ENCODE measurements around the gene RASGRP3.

DNA sequence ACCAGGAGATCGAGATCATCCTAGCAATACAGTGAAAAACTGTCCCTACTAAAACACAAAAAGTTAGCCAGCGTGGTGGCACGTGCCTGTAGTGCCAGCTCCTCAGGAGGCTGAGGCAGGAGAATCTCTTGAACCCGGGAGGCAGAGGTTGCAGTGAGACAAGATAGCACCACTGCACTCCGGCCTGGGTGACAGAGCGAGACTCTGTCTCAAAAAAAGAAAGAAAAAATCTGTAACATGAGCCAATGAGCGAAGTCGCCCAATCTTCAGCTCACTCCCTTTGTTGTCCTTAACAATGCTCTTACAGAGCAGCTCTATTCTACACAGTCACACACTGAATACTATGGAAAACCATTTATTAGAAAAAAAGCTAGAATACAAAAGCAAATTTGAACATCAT is 100.6 kb downstream of the RASGRP3 start:
- TF ChIP-seq POLR2A (IDR thresholded peaks at IDR 0.05), result no peak
- TF ChIP-seq, protein P1, sequence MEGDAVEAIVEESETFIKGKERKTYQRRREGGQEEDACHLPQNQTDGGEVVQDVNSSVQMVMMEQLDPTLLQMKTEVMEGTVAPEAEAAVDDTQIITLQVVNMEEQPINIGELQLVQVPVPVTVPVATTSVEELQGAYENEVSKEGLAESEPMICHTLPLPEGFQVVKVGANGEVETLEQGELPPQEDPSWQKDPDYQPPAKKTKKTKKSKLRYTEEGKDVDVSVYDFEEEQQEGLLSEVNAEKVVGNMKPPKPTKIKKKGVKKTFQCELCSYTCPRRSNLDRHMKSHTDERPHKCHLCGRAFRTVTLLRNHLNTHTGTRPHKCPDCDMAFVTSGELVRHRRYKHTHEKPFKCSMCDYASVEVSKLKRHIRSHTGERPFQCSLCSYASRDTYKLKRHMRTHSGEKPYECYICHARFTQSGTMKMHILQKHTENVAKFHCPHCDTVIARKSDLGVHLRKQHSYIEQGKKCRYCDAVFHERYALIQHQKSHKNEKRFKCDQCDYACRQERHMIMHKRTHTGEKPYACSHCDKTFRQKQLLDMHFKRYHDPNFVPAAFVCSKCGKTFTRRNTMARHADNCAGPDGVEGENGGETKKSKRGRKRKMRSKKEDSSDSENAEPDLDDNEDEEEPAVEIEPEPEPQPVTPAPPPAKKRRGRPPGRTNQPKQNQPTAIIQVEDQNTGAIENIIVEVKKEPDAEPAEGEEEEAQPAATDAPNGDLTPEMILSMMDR (IDR thresholded peaks at IDR 0.05), result no peak
